Mucosa of descending colon (tissue), 3 donors: Measurements from ENCODE around the gene ZNF141. TPM values are rescaled to one million over a fixed set of nuclear protein-coding genes. Genes with fewer than 3 reads are reported as not detected.

ENCODE experiments used
- ATAC-seq: fragments of 200-7000 bp; cut with Tn5 transposase; one replicate; pipeline ENCODE4 v1.9.1; 2020; ENCODE audit warnings: mild to moderate bottlenecking, moderate library complexity
- DNase-seq, 3 donors: peaks; one replicate each; pipeline ENCODE4 v3.0.0-alpha.2; 2020
- H3K36me3 ChIP-seq: fragments of 200-600 bp; one replicate; pipeline ENCODE4 v1.8.0; 2021; ENCODE audit warnings: low read depth, mild to moderate bottlenecking
- H3K4me1 ChIP-seq: fragments of 200-600 bp; one replicate; pipeline ENCODE4 v1.8.0; 2021; ENCODE audit warnings: low read depth, mild to moderate bottlenecking
- H3K4me3 ChIP-seq: fragments of 200-600 bp; one replicate; pipeline ENCODE4 v1.8.0; 2021; ENCODE audit warnings: mild to moderate bottlenecking
- H3K9me3 ChIP-seq: fragments of 200-600 bp; one replicate; pipeline ENCODE4 v1.8.0; 2021; ENCODE audit warnings: mild to moderate bottlenecking
- intact Hi-C, 2 donors: fragments of 100-400 bp; cut with DNase I in 1 of 2; cut with micrococcal nuclease in 1 of 2; formaldehyde crosslinking; loops; one replicate each; pipeline versions ENCODE4 v1.11.0 to v1.11.1; 2022; cut with DNase I, micrococcal nuclease
- total RNA-seq, 3 donors: library from RNA; stranded (reverse); fragmentation: NEBNext Ultra II Directional in 2 of 3; extraction: Animal tissue kit (Norgen Biotek cat#: 25700) in 2 of 3; gene quantifications; one replicate each; pipeline versions ENCODE4 v1.2.1 to v1.2.4, GENCODE V29; 2021 to 2023
- TF ChIP-seq, protein P1 (sequence below): fragments of 200-600 bp; IDR thresholded peaks from one replicate; pipeline ENCODE4 v1.8.0; 2022; ENCODE audit warnings: antibody characterized with exemption, mild to moderate bottlenecking
- donor health status: DM: no; HTN: no; CAD: no; lungs with moderate emphysema.
- donor health status: DM: no; HTN: no; CAD: no.
- donor health status: DM: no; HTN: yes; CAD: no.

ZNF141 gene
- total RNA-seq, 3 donors from 2014 or later, result 21.1 to 27.6 (median 23.9) TPM

DNA sequence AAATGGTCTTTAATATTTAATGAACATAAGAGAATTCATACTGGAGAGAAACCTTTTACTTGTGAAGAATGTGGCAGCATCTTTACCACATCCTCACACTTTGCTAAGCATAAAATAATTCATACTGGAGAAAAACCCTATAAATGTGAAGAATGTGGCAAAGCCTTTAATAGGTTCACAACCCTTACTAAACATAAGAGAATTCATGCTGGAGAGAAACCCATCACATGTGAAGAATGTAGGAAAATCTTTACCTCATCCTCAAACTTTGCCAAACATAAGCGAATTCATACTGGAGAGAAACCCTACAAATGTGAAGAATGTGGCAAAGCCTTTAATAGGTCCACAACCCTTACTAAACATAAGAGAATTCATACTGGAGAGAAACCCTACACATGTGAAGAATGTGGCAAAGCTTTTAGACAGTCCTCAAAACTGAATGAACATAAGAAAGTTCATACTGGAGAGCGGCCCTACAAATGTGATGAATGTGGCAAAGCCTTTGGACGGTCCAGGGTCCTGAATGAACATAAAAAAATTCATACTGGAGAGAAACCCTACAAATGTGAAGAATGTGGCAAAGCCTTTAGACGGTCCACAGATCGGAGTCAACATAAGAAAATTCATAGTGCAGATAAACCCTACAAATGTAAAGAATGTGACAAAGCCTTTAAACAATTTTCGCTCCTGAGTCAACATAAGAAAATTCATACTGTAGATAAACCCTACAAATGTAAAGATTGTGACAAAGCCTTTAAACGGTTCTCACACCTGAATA, 35.6 kb downstream of the ZNF141 start:
- ATAC-seq, result no peak
- TF ChIP-seq, protein P1, sequence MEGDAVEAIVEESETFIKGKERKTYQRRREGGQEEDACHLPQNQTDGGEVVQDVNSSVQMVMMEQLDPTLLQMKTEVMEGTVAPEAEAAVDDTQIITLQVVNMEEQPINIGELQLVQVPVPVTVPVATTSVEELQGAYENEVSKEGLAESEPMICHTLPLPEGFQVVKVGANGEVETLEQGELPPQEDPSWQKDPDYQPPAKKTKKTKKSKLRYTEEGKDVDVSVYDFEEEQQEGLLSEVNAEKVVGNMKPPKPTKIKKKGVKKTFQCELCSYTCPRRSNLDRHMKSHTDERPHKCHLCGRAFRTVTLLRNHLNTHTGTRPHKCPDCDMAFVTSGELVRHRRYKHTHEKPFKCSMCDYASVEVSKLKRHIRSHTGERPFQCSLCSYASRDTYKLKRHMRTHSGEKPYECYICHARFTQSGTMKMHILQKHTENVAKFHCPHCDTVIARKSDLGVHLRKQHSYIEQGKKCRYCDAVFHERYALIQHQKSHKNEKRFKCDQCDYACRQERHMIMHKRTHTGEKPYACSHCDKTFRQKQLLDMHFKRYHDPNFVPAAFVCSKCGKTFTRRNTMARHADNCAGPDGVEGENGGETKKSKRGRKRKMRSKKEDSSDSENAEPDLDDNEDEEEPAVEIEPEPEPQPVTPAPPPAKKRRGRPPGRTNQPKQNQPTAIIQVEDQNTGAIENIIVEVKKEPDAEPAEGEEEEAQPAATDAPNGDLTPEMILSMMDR, result no peak
- H3K9me3 ChIP-seq, result peaks cover 99% of the 10 kb centered on the region
- no peaks in the 10 kb centered on the region for H3K36me3 ChIP-seq
- no peaks in the 10 kb centered on the region for H3K4me1 ChIP-seq
- DNase-seq, result no peak
- intact Hi-C loops, result no loop called here
- H3K4me3 ChIP-seq, result no peak overlapping the region

DNA sequence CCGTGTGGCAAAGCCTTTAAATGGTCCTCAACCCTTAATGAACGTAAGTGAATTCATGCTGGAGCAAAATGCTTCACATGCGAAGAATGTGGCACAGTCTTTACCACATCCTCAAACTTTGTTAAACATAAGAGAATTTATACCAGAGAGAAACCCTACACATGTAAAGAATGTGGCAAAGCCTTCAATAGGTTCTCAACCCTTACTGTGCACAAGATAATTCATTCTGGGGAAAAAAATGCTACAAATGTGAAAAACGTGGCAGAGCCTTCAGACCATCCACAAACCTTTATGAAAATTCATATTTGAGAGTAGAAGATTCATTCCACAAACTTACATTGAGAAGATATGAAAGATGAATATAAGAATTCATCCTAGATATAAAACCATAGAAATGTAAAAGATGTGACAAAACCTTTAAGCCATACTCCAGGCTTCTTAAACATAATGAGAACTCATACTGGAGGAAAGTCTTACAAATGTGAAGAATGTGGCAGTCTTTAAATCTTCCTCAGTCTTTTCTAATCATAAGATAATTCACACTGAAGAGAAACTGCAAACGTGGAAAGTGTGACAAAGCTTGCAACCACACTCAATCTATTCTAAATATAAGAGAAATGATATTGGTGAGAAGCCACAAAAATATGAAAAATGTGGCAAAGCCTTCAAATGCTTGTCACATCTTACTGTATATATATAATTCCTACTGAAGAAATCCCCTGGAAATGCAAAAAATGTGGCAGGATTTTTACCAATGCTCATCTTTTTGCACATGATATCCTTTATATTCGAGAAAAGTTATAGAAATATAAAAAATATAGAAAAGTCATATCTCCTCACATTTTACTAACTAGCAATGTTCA, 36.9 kb downstream of the ZNF141 start:
- no peaks in the 10 kb centered on the region for H3K4me1 ChIP-seq
- DNase-seq (no peak), ATAC-seq (no peak)
- TF ChIP-seq, protein P1, result no peak
- H3K9me3 ChIP-seq, result peaks cover 99% of the 10 kb centered on the region
- no peak overlapping the region for H3K4me3 ChIP-seq
- intact Hi-C loops, result no loop called here
- H3K36me3 ChIP-seq, result no peaks in the 10 kb centered on the region

DNA sequence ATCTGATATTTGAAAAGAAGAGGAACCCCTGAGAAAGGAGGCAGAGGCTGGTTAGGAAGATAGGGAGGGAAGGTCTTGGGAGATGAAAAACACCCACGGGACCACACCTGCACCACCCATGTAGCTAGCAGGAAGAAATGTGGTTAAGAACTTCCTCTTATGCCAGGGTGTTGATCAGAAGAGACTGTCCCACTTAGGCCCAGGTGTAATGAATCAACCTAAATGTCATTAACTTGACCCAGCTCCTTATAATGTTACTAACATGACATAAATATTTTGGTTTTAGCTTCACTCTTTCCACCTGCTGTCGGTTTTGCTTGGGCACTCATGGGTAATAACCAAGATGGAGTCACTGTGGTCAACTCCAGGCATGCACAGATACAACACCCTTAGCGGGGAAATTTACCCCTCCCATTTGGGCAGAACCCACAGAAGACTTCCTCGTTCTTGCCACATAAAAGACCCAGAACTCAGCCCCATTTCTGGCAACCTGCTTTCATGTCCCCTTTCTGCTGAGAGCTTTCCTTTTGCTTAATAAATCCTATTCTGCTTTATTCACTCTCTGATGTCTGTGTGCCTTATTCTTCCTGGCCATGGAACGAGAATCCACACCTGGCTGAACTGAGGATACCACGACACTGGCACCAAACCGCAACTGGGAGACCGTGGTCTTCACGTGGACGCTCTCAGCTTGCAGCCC, 46.8 kb downstream of the ZNF141 start:
- Histone ChIP-seq H3K9me3 (peaks cover 100% of the 10 kb centered on the region), H3K36me3 (no peaks in the 10 kb centered on the region), H3K4me1 (no peaks in the 10 kb centered on the region), H3K4me3 (no peak overlapping the region)
- intact Hi-C loops, result loop anchor here in 1 of 2 donors (10.0 kb wide), 1 partner anchor 60 kb away; no protein-coding TSS in a partner anchor
- no peak for DNase-seq
- TF ChIP-seq, protein P1, result no peak
- no peak for ATAC-seq

DNA sequence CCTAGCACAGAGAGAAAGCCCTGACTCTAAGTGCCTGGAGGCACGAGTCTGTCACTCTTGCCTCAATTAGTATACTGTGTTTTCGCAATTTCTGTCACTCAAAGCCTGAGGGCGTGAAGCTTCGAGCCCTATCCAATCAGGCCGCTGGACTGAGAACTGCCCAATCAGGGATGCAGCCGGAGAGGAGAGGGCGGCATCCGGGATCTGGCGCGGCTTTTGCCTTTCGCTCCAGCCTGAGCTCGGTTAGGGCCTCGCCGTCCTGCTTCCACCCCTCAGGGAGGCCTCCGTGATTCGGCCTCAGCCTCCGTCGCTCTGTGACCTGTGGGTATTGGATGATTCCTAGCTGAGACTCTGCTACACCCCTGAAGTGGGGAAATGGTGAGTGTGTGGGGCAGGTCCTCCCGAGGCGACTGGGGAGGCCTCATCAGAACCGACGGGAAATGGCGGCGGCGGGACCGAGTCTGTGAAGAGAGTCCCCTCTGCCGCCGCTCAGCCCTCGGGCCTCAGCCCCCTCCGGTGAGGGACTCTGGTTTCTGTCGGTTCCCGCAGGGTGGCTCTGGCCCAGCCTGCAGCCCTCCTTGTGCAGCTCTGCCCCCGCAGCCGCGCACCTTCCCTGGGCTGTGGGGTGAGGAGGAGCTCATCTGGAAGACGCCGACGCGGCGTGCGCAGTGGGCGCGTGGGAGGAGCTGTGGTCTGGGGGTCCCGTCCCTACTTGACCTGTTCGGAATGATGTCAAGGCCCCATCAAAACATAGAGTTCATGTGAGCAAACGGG, 48.5 kb downstream of the ZNF141 start:
- no peak for DNase-seq
- Histone ChIP-seq H3K4me3 (no peak overlapping the region), H3K9me3 (peaks cover 98% of the 10 kb centered on the region), H3K36me3 (no peaks in the 10 kb centered on the region), H3K4me1 (no peaks in the 10 kb centered on the region)
- no peak for ATAC-seq
- intact Hi-C loops, result loop anchor here in 1 of 2 donors (10.0 kb wide), 1 partner anchor 59 kb away; no protein-coding TSS in a partner anchor
- TF ChIP-seq, protein P1, result no peak

DNA sequence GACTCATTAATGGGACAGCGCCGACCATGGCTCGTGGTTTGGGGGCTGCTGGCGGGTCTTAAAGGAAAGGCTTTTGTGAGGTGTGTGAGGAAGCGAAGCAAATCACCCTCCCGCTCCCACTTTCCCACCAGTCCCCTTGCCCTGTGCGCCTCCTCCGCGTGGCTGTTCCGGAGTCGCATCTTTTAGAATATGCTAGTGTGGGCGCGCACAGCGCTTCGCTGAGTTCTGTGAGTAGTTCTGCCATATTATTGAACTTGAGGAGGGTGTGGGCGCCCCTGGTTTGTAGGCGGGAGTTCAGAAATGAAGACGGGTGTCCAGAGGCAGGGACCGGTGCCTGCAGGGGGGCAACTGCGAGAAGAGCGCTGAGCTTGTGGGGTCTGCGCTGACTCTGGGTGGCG, 49.1 kb downstream of the ZNF141 start:
- DNase-seq (no peak), ATAC-seq (no peak)
- intact Hi-C loops, result loop anchor here in 1 of 2 donors (10.0 kb wide), 1 partner anchor 58 kb away; no protein-coding TSS in a partner anchor
- Histone ChIP-seq H3K9me3 (peaks cover 96% of the 10 kb centered on the region), H3K4me3 (no peak overlapping the region), H3K4me1 (no peaks in the 10 kb centered on the region), H3K36me3 (no peaks in the 10 kb centered on the region)
- TF ChIP-seq, protein P1, result no peak
